OCI-LY7 (cell line): ENCODE data around the gene BSX. TPM values are rescaled to one million over a fixed set of nuclear protein-coding genes. Genes with fewer than 3 reads are reported as not detected.

Source experiments
- BruUV-seq: library from RNA; stranded (reverse); fragments of 400-500 nt; replicated peaks from 2 replicates; lab custom pipeline; 2021; lab: Mats Ljungman, UMichigan
- CTCF ChIA-PET: fragments of 300-600 bp; sonication (Branson Sonifier 250); formaldehyde crosslinking; loops from one replicate; lab custom pipeline; 2022; ENCODE audit warnings: antibody characterized with exemption; ENCODE audit not compliant: unreplicated experiment; lab: Charles Lee
- POLR2A ChIA-PET: fragments of 300-600 bp; sonication (Branson Sonifier 250); formaldehyde crosslinking; loops from one replicate; lab custom pipeline; 2022; ENCODE audit warnings: antibody characterized with exemption; lab: Charles Lee
- DNase-seq: peaks from one replicate; pipeline ENCODE4 v3.0.0-alpha.2; 2015; ENCODE audit warnings: low spot score
- H2AFZ ChIP-seq: fragments of 200-600 bp; sonication (generic), shearing (Covaris generic); 2 replicates; pipeline ENCODE4 v1.6.1; 2014; ENCODE audit warnings: mild to moderate bottlenecking, antibody characterized with exemption, low read length, moderate library complexity
- H3K27ac ChIP-seq: fragments of 200-600 bp; sonication (generic); 2 replicates; pipeline ENCODE4 v1.5.1; 2014; ENCODE audit warnings: mixed run types, low read depth, mild to moderate bottlenecking, moderate library complexity, low read length, inconsistent platforms; ENCODE audit not compliant: poor library complexity, severe bottlenecking
- H3K36me3 ChIP-seq: fragments of 200-600 bp; sonication (generic); 2 replicates; pipeline ENCODE4 v1.6.1; 2014; ENCODE audit warnings: mild to moderate bottlenecking, antibody characterized with exemption, low read length, moderate library complexity, mixed read lengths; ENCODE audit not compliant: insufficient read depth
- H3K4me1 ChIP-seq: fragments of 200-600 bp; sonication (generic); 2 replicates; pipeline ENCODE4 v1.5.1; 2014; ENCODE audit warnings: mild to moderate bottlenecking, low read length; ENCODE audit not compliant: insufficient read depth, poor library complexity, severe bottlenecking
- H3K4me2 ChIP-seq: fragments of 200-600 bp; sonication (generic); 2 replicates; pipeline ENCODE4 v1.6.1; 2014; ENCODE audit warnings: mild to moderate bottlenecking, low read length
- H3K4me3 ChIP-seq: fragments of 200-600 bp; sonication (generic); 2 replicates; pipeline ENCODE4 v1.5.1; 2014; ENCODE audit warnings: mild to moderate bottlenecking, low read depth, low read length; ENCODE audit not compliant: poor library complexity, severe bottlenecking
- H3K79me2 ChIP-seq: fragments of 200-600 bp; sonication (generic); 2 replicates; pipeline ENCODE4 v1.6.1; 2016; ENCODE audit warnings: low read depth, mild to moderate bottlenecking, low read length, moderate library complexity, mixed read lengths; ENCODE audit not compliant: insufficient read depth
- H3K9me2 ChIP-seq: fragments of 200-600 bp; sonication (generic); 2 replicates; pipeline ENCODE4 v1.6.1; 2016; ENCODE audit warnings: mild to moderate bottlenecking, low read length, mixed read lengths; ENCODE audit not compliant: insufficient read depth
- H3K9me3 ChIP-seq: fragments of 200-600 bp; sonication (generic); 2 replicates; pipeline ENCODE4 v1.6.1; 2014; ENCODE audit warnings: mild to moderate bottlenecking, mixed run types, low read length, mixed read lengths
- H4K20me1 ChIP-seq: fragments of 200-600 bp; sonication (generic); 2 replicates; pipeline ENCODE4 v1.6.1; 2014; ENCODE audit warnings: mild to moderate bottlenecking, antibody characterized with exemption, low read length, moderate library complexity, mixed read lengths; ENCODE audit not compliant: insufficient read depth
- CTCF ChIP-seq: fragments of 200-600 bp; sonication (generic); conservative IDR thresholded peaks from 2 replicates; pipeline ENCODE4 v1.5.1; 2014; ENCODE audit warnings: mild to moderate bottlenecking, antibody characterized with exemption, low read length, moderate library complexity, mixed read lengths
- EZH2phosphoT487 ChIP-seq: fragments of 200-600 bp; sonication (generic); IDR thresholded peaks from 2 replicates; pipeline ENCODE4 v1.6.1; 2018; ENCODE audit warnings: low read depth, borderline replicate concordance, mild to moderate bottlenecking, mixed run types, antibody characterized with exemption, low read length, moderate library complexity, mixed read lengths
- intact Hi-C: fragments of 100-400 bp; cut with micrococcal nuclease; formaldehyde crosslinking; loops from one replicate; pipeline ENCODE4 v1.10.0; 2022; ENCODE audit not compliant: unreplicated experiment
- total RNA-seq, 2 experiments: library from RNA; depleted of rRNA in 1 of 2; stranded (reverse); fragments of >200 nt in 1 of 2; shearing (Covaris generic) in 1 of 2; gene quantifications; 2 replicates each; pipeline ENCODE4 v1.2.3, GENCODE V29; 2014 to 2022

The BSX gene
- total RNA-seq, 2 experiments from 2014 or later, result not detected

- no peak for DNase-seq
- Histone ChIP-seq H3K9me3 (no peaks in the 10 kb centered on the region), H3K4me3 (no peak overlapping the region), H4K20me1 (no peaks in the 10 kb centered on the region), H3K4me2 (no peak overlapping the region), H2AFZ (no peak overlapping the region), H3K36me3 (no peaks in the 10 kb centered on the region), H3K4me1 (no peaks in the 10 kb centered on the region), H3K27ac (no peak overlapping the region), H3K79me2 (no peaks in the 10 kb centered on the region), H3K9me2 (no peaks in the 10 kb centered on the region)
- no TSS peak for BruUV-seq
- CTCF ChIA-PET, result no interaction called here
- POLR2A ChIA-PET, result no interaction called here
- intact Hi-C loops, result no loop called here
- TF ChIP-seq EZH2phosphoT487 (no peak), CTCF (no peak)
Measured at GRCh38 chr11:122995526-122995925, 13.9 kb upstream of the BSX start.

- no TSS peak for BruUV-seq
- CTCF ChIA-PET, result no interaction called here
- H2AFZ ChIP-seq, result no peak overlapping the region
- no peaks in the 10 kb centered on the region for H3K36me3 ChIP-seq
- POLR2A ChIA-PET, result interaction anchor here (0.7 kb wide), 1 partner anchor 34 kb away, joined by 3 read pairs; no protein-coding TSS in a partner anchor
- H3K9me2 ChIP-seq, result no peaks in the 10 kb centered on the region
- TF ChIP-seq EZH2phosphoT487, result no peak
- TF ChIP-seq CTCF, result no peak
- no peaks in the 10 kb centered on the region for H4K20me1 ChIP-seq
- intact Hi-C loops, result no loop called here
- no peak overlapping the region for H3K27ac ChIP-seq
- H3K9me3 ChIP-seq, result no peaks in the 10 kb centered on the region
- no peak overlapping the region for H3K4me3 ChIP-seq
- H3K79me2 ChIP-seq, result no peaks in the 10 kb centered on the region
- no peaks in the 10 kb centered on the region for H3K4me1 ChIP-seq
- no peak overlapping the region for H3K4me2 ChIP-seq
- DNase-seq, result no peak
Measured at GRCh38 chr11:122984186-122985011, 2.8 kb upstream of the BSX start.

GRCh38 chr11:122983438-122984185, 2.0 kb upstream of the BSX start:
- Histone ChIP-seq H3K4me1 (no peaks in the 10 kb centered on the region), H3K4me2 (no peak overlapping the region), H2AFZ (no peak overlapping the region), H3K9me2 (no peaks in the 10 kb centered on the region), H3K9me3 (no peaks in the 10 kb centered on the region), H3K36me3 (no peaks in the 10 kb centered on the region), H4K20me1 (no peaks in the 10 kb centered on the region), H3K79me2 (no peaks in the 10 kb centered on the region), H3K4me3 (no peak overlapping the region), H3K27ac (no peak overlapping the region)
- intact Hi-C loops, result no loop called here
- no peak for TF ChIP-seq EZH2phosphoT487
- no peak for TF ChIP-seq CTCF
- POLR2A ChIA-PET, result no interaction called here
- no TSS peak for BruUV-seq
- CTCF ChIA-PET, result no interaction called here
- DNase-seq, result no peak
